SK-N-SH (cell line): ENCODE data around the gene FMN2. TPM values are rescaled to one million over a fixed set of nuclear protein-coding genes. Genes with fewer than 3 reads are reported as not detected.
A peak's percentile ranks its signal among the peaks of the same experiment; 100 is the strongest.

ENCODE experiments used
- EP300 ChIP-seq, 2 experiments: IDR thresholded peaks; 2 replicates each; pipeline versions ENCODE4 v1.4.0 to v1.6.1; 2012; ENCODE audit warnings: borderline replicate concordance in 1 of 2, low read depth in 1 of 2, low read length in 1 of 2
- GATA2 ChIP-seq: sonication (generic); formaldehyde crosslinking; IDR thresholded peaks from 2 replicates; pipeline ENCODE4 v1.5.0; 2020; ENCODE audit warnings: mild to moderate bottlenecking, missing genetic modification reagents
- IRF3 ChIP-seq: fragments of 150-350 bp; IDR thresholded peaks from 2 replicates; pipeline ENCODE4 v1.6.1; 2016; ENCODE audit warnings: mild to moderate bottlenecking, low read depth, low read length
- MAX ChIP-seq: IDR thresholded peaks from 2 replicates; pipeline ENCODE4 v1.4.0; 2012; ENCODE audit warnings: low read depth
- PBX3 ChIP-seq: IDR thresholded peaks from 2 replicates; pipeline ENCODE4; 2012
- REST ChIP-seq: IDR thresholded peaks from 2 replicates; pipeline ENCODE4 v1.6.1; 2012; ENCODE audit warnings: mild to moderate bottlenecking, low read depth, low read length, moderate library complexity
- TEAD4 ChIP-seq: IDR thresholded peaks from 2 replicates; pipeline ENCODE4 v1.4.0; 2012; ENCODE audit warnings: mild to moderate bottlenecking, borderline replicate concordance; ENCODE audit not compliant: insufficient read depth
- USF2 ChIP-seq: fragments of 150-350 bp; IDR thresholded peaks from 2 replicates; pipeline ENCODE4 v1.6.1; 2017; ENCODE audit warnings: antibody characterized with exemption, low read length, low read depth, borderline replicate concordance
- ZBTB33 ChIP-seq: IDR thresholded peaks from 2 replicates; pipeline ENCODE4 v1.4.0; 2012; ENCODE audit warnings: low read depth, borderline replicate concordance
- polyA plus RNA-seq, 3 experiments: library from polyadenylated mRNA; depleted of rRNA; stranded (reverse); fragments of >200 nt; gene quantifications; 2 replicates each; pipeline ENCODE4 v1.2.3, GENCODE V29; 2012

FMN2 gene
- polyA plus RNA-seq, 1 of the 3 experiments (the other 2 are of a cell fraction): 7.2 TPM

- no peak for TF ChIP-seq USF2
- TF ChIP-seq EP300 (IDR thresholded peaks at IDR 0.05; ENCODE audit: borderline replicate concordance in 1 of 2, low read depth in 1 of 2, low read length in 1 of 2): peak in 1 of 2 experiments; percentile 7; a peak in 1 of 4 replicates
- no peak for TF ChIP-seq GATA2 (CRISPR knock-in tag)
- TF ChIP-seq ZBTB33: no peak
- TF ChIP-seq TEAD4: no peak
- TF ChIP-seq REST: no peak
- TF ChIP-seq IRF3: no peak
- peak; percentile 88 for TF ChIP-seq PBX3
- no peak for TF ChIP-seq MAX
Observed at GRCh38 chr1:240107058-240107684, 15.5 kb downstream of the FMN2 start (continued).
